HepG2 (cell line): Measurements from ENCODE around the gene COL4A3. TPM values are rescaled to one million over a fixed set of nuclear protein-coding genes. Genes with fewer than 3 reads are reported as not detected.

Experiments
- ATAC-seq: fragments of 200-7000 bp; cut with Tn5 transposase; 3 replicates; pipeline ENCODE4 v1.9.1; 2020; ENCODE audit warnings: mild to moderate bottlenecking, moderate library complexity
- BruUV-seq: library from RNA; stranded (reverse); fragments of 400-500 nt; replicated peaks from 2 replicates; lab custom pipeline; 2021; lab: Mats Ljungman, UMichigan
- CTCF ChIA-PET: fragments of 300-600 bp; formaldehyde crosslinking; extraction: SDS; loops from one replicate; lab custom pipeline; 2021; ENCODE audit warnings: low total read pairs, inconsistent platforms, low intra/inter-chr PET ratio; lab: Yijun Ruan, JAX
- POLR2A ChIA-PET: fragments of 350-600 bp; sonication (Branson Sonifier 250); formaldehyde crosslinking; loops from one replicate; lab custom pipeline; 2020; ENCODE audit warnings: antibody characterized with exemption, inconsistent platforms; lab: Yijun Ruan, JAX
- DNase-seq: peaks from one replicate; pipeline ENCODE4 v3.0.0-alpha.2; 2015; ENCODE audit warnings: low spot score
- FAIRE-seq: peaks from 3 replicates; lab custom pipeline; 2011; peaks lifted over from hg19 to GRCh38; lab: Jason Lieb, UNC
- H2AFZ ChIP-seq: one replicate; pipeline ENCODE4 v1.6.1; 2011; ENCODE audit warnings: low read length, inconsistent platforms
- H3K27ac ChIP-seq: fragments of 300-600 bp; 3 replicates; pipeline ENCODE4 v1.8.0; 2011; ENCODE audit warnings: mixed run types, mild to moderate bottlenecking, mixed read lengths, low read length, inconsistent platforms; ENCODE audit not compliant: insufficient read depth; ENCODE audit errors: extremely low read length
- H3K27me3 ChIP-seq, 2 experiments: fragments of 200-600 bp in 1 of 2; 2 replicates in 1 of 2; 3 replicates in 1 of 2; pipeline versions ENCODE4 v1.6.0 to v1.8.0; 2011; ENCODE audit warnings: low read length in 2 of 2, mild to moderate bottlenecking in 2 of 2, moderate library complexity in 2 of 2, inconsistent platforms in 1 of 2; ENCODE audit not compliant: insufficient read depth in 2 of 2, control insufficient read depth in 1 of 2
- H3K36me3 ChIP-seq, 2 experiments: fragments of 200-600 bp in 1 of 2; replicated peaks in 1 of 2; 2 replicates in 1 of 2; 3 replicates in 1 of 2; pipeline versions ENCODE4 v1.5.1 to v1.8.0; 2011; ENCODE audit warnings: low read length in 2 of 2, inconsistent platforms in 1 of 2; ENCODE audit not compliant: insufficient read depth in 2 of 2, control insufficient read depth in 1 of 2
- H3K4me1 ChIP-seq: 2 replicates; pipeline ENCODE4 v1.5.1; 2012; ENCODE audit warnings: low read length, inconsistent platforms; ENCODE audit not compliant: insufficient read depth
- H3K4me2 ChIP-seq: 2 replicates; pipeline ENCODE4 v1.6.0; 2011; ENCODE audit warnings: low read depth, low read length, inconsistent platforms
- H3K4me3 ChIP-seq, 3 experiments: fragments of 200-600 bp in 1 of 3; sonication (generic), shearing (Covaris generic) in 1 of 3; replicated peaks in 1 of 3; 2 replicates each; pipeline ENCODE4 v1.5.1; 2011 to 2016; ENCODE audit warnings: low read length in 3 of 3, inconsistent platforms in 2 of 3, low read depth in 2 of 3, mild to moderate bottlenecking in 2 of 3, control low read depth in 1 of 3, mixed read lengths in 1 of 3; ENCODE audit not compliant: insufficient read depth in 1 of 3
- H3K79me2 ChIP-seq: one replicate; pipeline ENCODE4 v1.6.1; 2011; ENCODE audit warnings: low read length, inconsistent platforms; ENCODE audit not compliant: insufficient read depth
- H3K9ac ChIP-seq: 2 replicates; pipeline ENCODE4 v1.6.0; 2011; ENCODE audit warnings: mild to moderate bottlenecking, low read depth, low read length, inconsistent platforms; ENCODE audit not compliant: insufficient read depth
- H3K9me3 ChIP-seq: 2 replicates; pipeline ENCODE4 v1.5.1; 2012; ENCODE audit warnings: mild to moderate bottlenecking, low read length
- H4K20me1 ChIP-seq: 2 replicates; pipeline ENCODE4 v1.6.0; 2011; ENCODE audit warnings: inconsistent platforms, mild to moderate bottlenecking, low read length, moderate library complexity; ENCODE audit not compliant: insufficient read depth
- CREB3 ChIP-seq: sonication (generic); formaldehyde crosslinking; IDR thresholded peaks from 2 replicates; pipeline ENCODE4 v1.5.0; 2020; ENCODE audit warnings: missing genetic modification reagents
- HNRNPL ChIP-seq: fragments of 200-400 bp; formaldehyde crosslinking; IDR thresholded peaks from 2 replicates; pipeline ENCODE4 v1.6.1; 2017; ENCODE audit warnings: mild to moderate bottlenecking, low read depth, low read length
- HOXA9 ChIP-seq: sonication (generic); formaldehyde crosslinking; IDR thresholded peaks from 2 replicates; pipeline ENCODE4 v1.8.1; 2022; ENCODE audit warnings: missing genetic modification reagents, mild to moderate bottlenecking, moderate library complexity, borderline replicate concordance
- SMAD1 ChIP-seq: sonication (generic); formaldehyde crosslinking; IDR thresholded peaks from 2 replicates; pipeline ENCODE4 v1.4.0; 2020; ENCODE audit warnings: missing genetic modification reagents, low read depth, mild to moderate bottlenecking, borderline replicate concordance
- SNAI1 ChIP-seq: sonication (generic); formaldehyde crosslinking; IDR thresholded peaks from 2 replicates; pipeline ENCODE4 v1.5.0; 2020; ENCODE audit warnings: mild to moderate bottlenecking, missing genetic modification reagents, borderline replicate concordance
- SUZ12 ChIP-seq: fragments of 150-350 bp; IDR thresholded peaks from 2 replicates; pipeline ENCODE4 v1.6.1; 2014; ENCODE audit warnings: low read depth, low read length
- TAF1 ChIP-seq: sonication (generic); formaldehyde crosslinking; IDR thresholded peaks from 2 replicates; pipeline ENCODE4 v1.4.0; 2020; ENCODE audit warnings: missing genetic modification reagents
- ZNF10 ChIP-seq: sonication (generic); formaldehyde crosslinking; IDR thresholded peaks from 2 replicates; pipeline ENCODE4 v1.4.0; 2020; ENCODE audit warnings: mild to moderate bottlenecking, low read depth, missing genetic modification reagents, borderline replicate concordance
- ZNF512B ChIP-seq: sonication (generic); formaldehyde crosslinking; IDR thresholded peaks from 2 replicates; pipeline ENCODE4 v1.5.1; 2020; ENCODE audit warnings: missing genetic modification reagents, mild to moderate bottlenecking, borderline replicate concordance
- ZNF567 ChIP-seq: sonication (generic); formaldehyde crosslinking; IDR thresholded peaks from 2 replicates; pipeline ENCODE4 v1.8.1; 2023; ENCODE audit warnings: mild to moderate bottlenecking, missing genetic modification reagents, borderline replicate concordance
- ZNF790 ChIP-seq: sonication (generic); formaldehyde crosslinking; IDR thresholded peaks from 2 replicates; pipeline ENCODE4 v1.8.0; 2022; ENCODE audit warnings: missing genetic modification reagents, mild to moderate bottlenecking, borderline replicate concordance
- WGBS: methylation state at CpG from one replicate; pipeline ENCODE4 v1.1.6; 2017; ENCODE audit warnings: low lambda C conversion rate; 5-methylcytosine and 5-hydroxymethylcytosine counted together
- in situ Hi-C: cut with HindIII; loops from 2 replicates; pipeline ENCODE4 v1.10.0; 2017; ENCODE audit warnings: low pct_unique_long_range_greater_than_20kb; ENCODE audit not compliant: extremely low pct_ligation_motif_present
- intact Hi-C: fragments of 100-400 bp; cut with micrococcal nuclease; formaldehyde crosslinking; loops from one replicate; pipeline ENCODE4 v1.10.0; 2022; ENCODE audit not compliant: unreplicated experiment
- polyA plus RNA-seq, 8 experiments: library from polyadenylated mRNA; depleted of rRNA in 3 of 8; stranded (reverse) in 7 of 8; unstranded in 1 of 8; fragments of >200 nt; fragmentation: Illumina TruSeq in 4 of 8; extraction: Trizol in 4 of 8; gene quantifications; 2 replicates each; pipeline versions ENCODE4 v1.2.1 to v1.2.3, GENCODE V29; 2011 to 2016; ENCODE audit warnings: low read depth in 4 of 8, missing spikeins in 1 of 8, mixed read lengths in 1 of 8; ENCODE audit not compliant: insufficient read depth in 1 of 8
- total RNA-seq, 5 experiments: library from RNA; depleted of rRNA; stranded (reverse); fragments of >200 nt; fragmentation: Illumina TruSeq; extraction: Trizol; gene quantifications; 2 replicates each; pipeline ENCODE4 v1.2.3, GENCODE V29; 2016; ENCODE audit warnings: low read depth in 1 of 5

The COL4A3 gene
- total and polyA plus RNA-seq, 2 of the 13 experiments (the other 11 are each of a cell fraction or from before 2014, with no cell fraction given), result 0.02 TPM; not detected in 1

GRCh38 chr2:227228061-227228667 lies 63.7 kb downstream of the COL4A3 start:
- Histone ChIP-seq H3K36me3 (no peaks in the 10 kb centered on the region), H3K9me3 (no peaks in the 10 kb centered on the region), H3K79me2 (no peaks in the 10 kb centered on the region), H3K27me3 (peaks cover 0 to 5% of the 10 kb centered on the region in 2 experiments; a peak in 2 of 5 replicates), H3K4me2 (no peak overlapping the region), H3K9ac (no peak overlapping the region), H2AFZ (no peak overlapping the region), H3K4me3 (no peak overlapping the region), H3K4me1 (no peaks in the 10 kb centered on the region), H3K27ac (no peak overlapping the region), H4K20me1 (no peaks in the 10 kb centered on the region)
- WGBS, result 26% methylated on average over 14 of the region's 14 CpGs
- in situ Hi-C loops (loop anchor here (10.0 kb wide), 1 partner anchor 93 kb away; no protein-coding TSS in a partner anchor), intact Hi-C loops (no loop called here)
- ChIA-PET CTCF (no interaction called here), POLR2A (no interaction called here)
- BruUV-seq, result no TSS peak
- TF ChIP-seq ZNF790 (CRISPR knock-in tag), result no peak
- DNase-seq, result no peak
- ATAC-seq, result peak; percentile 31; the same call in 2 of the 3 replicates
- no peak for FAIRE-seq

- ChIA-PET POLR2A (no interaction called here), CTCF (no interaction called here)
- WGBS, result 0% methylated on average over 2 of the region's 2 CpGs
- ATAC-seq (no peak), DNase-seq (no peak), FAIRE-seq (no peak)
- Histone ChIP-seq H3K4me1 (no peaks in the 10 kb centered on the region), H4K20me1 (no peaks in the 10 kb centered on the region), H3K9ac (no peak overlapping the region), H3K36me3 (no peaks in the 10 kb centered on the region), H3K9me3 (no peaks in the 10 kb centered on the region), H3K79me2 (no peaks in the 10 kb centered on the region), H3K4me3 (no peak overlapping the region), H2AFZ (no peak overlapping the region), H3K27me3 (peaks cover 0 to 9% of the 10 kb centered on the region in 2 experiments; a peak in 2 of 5 replicates), H3K27ac (no peak overlapping the region), H3K4me2 (no peak overlapping the region)
- in situ Hi-C loops (no loop called here), intact Hi-C loops (no loop called here)
- TF ChIP-seq HNRNPL, result no peak
- TF ChIP-seq SNAI1 (CRISPR knock-in tag), result no peak
- no peak for TF ChIP-seq HOXA9
- no peak for TF ChIP-seq TAF1
- TF ChIP-seq SMAD1 (CRISPR knock-in tag), result no peak
- no peak for TF ChIP-seq ZNF512B (CRISPR knock-in tag)
- TF ChIP-seq CREB3 (CRISPR knock-in tag), result no peak
- TF ChIP-seq SUZ12, result no peak
- no peak for TF ChIP-seq ZNF567 (CRISPR knock-in tag)
- TF ChIP-seq ZNF10 (CRISPR knock-in tag), result no peak
- no TSS peak for BruUV-seq
Measured at GRCh38 chr2:227230151-227230550, 65.7 kb downstream of the COL4A3 start.
